ENCODE results near the gene SMARCD1. TPM values are rescaled to one million over a fixed set of nuclear protein-coding genes. Genes with fewer than 3 reads are reported as not detected.

SMARCD1 gene
- total and polyA plus RNA-seq, 9 of the 15 experiments (the other 6 are each of a cell fraction or from before 2014, with no cell fraction given): 0.86 to 91.7 (median 48.0) TPM

DNA sequence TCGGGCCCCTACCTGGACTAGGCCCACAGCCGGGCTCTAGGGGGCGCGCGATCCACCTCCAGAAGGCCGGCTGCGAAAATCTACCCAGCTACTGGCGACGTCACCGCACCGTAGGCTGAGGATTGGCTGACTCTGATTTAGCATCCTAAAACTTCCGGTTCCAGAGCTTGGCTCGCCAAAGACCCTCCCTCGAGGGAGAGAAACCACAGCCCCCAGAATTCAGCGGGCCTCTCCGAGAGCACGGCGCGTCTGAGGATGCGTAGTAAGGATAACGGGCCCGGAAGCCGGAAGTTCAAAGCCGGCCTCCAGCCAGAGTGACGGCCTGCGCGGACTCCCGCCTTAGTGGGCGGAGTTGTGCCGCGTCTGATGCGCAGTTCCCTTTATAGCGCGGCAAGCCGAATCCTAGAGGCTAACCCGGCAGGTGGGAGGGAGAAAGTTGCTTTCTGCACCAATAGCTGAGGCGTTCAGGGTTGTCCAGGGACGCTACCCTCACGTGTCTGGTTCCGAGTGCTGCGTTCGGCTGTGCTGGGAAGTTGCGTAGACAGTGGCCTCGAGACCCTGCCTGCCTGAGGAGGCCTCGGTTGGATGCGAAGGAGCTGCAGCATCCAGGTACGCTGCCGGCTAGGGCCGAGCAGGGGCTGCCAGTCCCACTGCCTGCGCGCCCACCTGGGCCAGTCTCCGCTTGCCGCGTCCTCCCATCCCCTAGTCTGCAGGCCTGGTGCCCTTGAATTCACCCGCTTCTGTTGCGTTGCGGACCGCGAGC, 26.7 kb downstream of the SMARCD1 start, which contains the start of gene COX14 (continued):
- TF ChIP-seq, protein P1, sequence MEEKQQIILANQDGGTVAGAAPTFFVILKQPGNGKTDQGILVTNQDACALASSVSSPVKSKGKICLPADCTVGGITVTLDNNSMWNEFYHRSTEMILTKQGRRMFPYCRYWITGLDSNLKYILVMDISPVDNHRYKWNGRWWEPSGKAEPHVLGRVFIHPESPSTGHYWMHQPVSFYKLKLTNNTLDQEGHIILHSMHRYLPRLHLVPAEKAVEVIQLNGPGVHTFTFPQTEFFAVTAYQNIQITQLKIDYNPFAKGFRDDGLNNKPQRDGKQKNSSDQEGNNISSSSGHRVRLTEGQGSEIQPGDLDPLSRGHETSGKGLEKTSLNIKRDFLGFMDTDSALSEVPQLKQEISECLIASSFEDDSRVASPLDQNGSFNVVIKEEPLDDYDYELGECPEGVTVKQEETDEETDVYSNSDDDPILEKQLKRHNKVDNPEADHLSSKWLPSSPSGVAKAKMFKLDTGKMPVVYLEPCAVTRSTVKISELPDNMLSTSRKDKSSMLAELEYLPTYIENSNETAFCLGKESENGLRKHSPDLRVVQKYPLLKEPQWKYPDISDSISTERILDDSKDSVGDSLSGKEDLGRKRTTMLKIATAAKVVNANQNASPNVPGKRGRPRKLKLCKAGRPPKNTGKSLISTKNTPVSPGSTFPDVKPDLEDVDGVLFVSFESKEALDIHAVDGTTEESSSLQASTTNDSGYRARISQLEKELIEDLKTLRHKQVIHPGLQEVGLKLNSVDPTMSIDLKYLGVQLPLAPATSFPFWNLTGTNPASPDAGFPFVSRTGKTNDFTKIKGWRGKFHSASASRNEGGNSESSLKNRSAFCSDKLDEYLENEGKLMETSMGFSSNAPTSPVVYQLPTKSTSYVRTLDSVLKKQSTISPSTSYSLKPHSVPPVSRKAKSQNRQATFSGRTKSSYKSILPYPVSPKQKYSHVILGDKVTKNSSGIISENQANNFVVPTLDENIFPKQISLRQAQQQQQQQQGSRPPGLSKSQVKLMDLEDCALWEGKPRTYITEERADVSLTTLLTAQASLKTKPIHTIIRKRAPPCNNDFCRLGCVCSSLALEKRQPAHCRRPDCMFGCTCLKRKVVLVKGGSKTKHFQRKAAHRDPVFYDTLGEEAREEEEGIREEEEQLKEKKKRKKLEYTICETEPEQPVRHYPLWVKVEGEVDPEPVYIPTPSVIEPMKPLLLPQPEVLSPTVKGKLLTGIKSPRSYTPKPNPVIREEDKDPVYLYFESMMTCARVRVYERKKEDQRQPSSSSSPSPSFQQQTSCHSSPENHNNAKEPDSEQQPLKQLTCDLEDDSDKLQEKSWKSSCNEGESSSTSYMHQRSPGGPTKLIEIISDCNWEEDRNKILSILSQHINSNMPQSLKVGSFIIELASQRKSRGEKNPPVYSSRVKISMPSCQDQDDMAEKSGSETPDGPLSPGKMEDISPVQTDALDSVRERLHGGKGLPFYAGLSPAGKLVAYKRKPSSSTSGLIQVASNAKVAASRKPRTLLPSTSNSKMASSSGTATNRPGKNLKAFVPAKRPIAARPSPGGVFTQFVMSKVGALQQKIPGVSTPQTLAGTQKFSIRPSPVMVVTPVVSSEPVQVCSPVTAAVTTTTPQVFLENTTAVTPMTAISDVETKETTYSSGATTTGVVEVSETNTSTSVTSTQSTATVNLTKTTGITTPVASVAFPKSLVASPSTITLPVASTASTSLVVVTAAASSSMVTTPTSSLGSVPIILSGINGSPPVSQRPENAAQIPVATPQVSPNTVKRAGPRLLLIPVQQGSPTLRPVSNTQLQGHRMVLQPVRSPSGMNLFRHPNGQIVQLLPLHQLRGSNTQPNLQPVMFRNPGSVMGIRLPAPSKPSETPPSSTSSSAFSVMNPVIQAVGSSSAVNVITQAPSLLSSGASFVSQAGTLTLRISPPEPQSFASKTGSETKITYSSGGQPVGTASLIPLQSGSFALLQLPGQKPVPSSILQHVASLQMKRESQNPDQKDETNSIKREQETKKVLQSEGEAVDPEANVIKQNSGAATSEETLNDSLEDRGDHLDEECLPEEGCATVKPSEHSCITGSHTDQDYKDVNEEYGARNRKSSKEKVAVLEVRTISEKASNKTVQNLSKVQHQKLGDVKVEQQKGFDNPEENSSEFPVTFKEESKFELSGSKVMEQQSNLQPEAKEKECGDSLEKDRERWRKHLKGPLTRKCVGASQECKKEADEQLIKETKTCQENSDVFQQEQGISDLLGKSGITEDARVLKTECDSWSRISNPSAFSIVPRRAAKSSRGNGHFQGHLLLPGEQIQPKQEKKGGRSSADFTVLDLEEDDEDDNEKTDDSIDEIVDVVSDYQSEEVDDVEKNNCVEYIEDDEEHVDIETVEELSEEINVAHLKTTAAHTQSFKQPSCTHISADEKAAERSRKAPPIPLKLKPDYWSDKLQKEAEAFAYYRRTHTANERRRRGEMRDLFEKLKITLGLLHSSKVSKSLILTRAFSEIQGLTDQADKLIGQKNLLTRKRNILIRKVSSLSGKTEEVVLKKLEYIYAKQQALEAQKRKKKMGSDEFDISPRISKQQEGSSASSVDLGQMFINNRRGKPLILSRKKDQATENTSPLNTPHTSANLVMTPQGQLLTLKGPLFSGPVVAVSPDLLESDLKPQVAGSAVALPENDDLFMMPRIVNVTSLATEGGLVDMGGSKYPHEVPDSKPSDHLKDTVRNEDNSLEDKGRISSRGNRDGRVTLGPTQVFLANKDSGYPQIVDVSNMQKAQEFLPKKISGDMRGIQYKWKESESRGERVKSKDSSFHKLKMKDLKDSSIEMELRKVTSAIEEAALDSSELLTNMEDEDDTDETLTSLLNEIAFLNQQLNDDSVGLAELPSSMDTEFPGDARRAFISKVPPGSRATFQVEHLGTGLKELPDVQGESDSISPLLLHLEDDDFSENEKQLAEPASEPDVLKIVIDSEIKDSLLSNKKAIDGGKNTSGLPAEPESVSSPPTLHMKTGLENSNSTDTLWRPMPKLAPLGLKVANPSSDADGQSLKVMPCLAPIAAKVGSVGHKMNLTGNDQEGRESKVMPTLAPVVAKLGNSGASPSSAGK (IDR thresholded peaks at IDR 0.05): no peak; the same call in 1 of the 2 replicates
- TF ChIP-seq, protein P2, sequence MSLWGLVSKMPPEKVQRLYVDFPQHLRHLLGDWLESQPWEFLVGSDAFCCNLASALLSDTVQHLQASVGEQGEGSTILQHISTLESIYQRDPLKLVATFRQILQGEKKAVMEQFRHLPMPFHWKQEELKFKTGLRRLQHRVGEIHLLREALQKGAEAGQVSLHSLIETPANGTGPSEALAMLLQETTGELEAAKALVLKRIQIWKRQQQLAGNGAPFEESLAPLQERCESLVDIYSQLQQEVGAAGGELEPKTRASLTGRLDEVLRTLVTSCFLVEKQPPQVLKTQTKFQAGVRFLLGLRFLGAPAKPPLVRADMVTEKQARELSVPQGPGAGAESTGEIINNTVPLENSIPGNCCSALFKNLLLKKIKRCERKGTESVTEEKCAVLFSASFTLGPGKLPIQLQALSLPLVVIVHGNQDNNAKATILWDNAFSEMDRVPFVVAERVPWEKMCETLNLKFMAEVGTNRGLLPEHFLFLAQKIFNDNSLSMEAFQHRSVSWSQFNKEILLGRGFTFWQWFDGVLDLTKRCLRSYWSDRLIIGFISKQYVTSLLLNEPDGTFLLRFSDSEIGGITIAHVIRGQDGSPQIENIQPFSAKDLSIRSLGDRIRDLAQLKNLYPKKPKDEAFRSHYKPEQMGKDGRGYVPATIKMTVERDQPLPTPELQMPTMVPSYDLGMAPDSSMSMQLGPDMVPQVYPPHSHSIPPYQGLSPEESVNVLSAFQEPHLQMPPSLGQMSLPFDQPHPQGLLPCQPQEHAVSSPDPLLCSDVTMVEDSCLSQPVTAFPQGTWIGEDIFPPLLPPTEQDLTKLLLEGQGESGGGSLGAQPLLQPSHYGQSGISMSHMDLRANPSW (CRISPR knock-in tag; IDR thresholded peaks at IDR 0.05): no peak
- no peak for TF ChIP-seq ILF3 (IDR thresholded peaks at IDR 0.05; ENCODE audit: borderline replicate concordance)
- TF ChIP-seq, protein P3, sequence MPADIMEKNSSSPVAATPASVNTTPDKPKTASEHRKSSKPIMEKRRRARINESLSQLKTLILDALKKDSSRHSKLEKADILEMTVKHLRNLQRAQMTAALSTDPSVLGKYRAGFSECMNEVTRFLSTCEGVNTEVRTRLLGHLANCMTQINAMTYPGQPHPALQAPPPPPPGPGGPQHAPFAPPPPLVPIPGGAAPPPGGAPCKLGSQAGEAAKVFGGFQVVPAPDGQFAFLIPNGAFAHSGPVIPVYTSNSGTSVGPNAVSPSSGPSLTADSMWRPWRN (IDR thresholded peaks at IDR 0.05; ENCODE audit: low read depth): peak; percentile 73

All from K562 (cell line).